GM19438 (cell line): ENCODE results near the gene SEC24C.
A peak's percentile ranks its signal among the peaks of the same experiment; 100 is the strongest.
"Not testable (repeated sequence)": the region's sequence is repeated elsewhere in the genome, so short reads cannot be mapped to it uniquely, and the experiment has no call there.

Experiments used
- ATAC-seq: cut with Tn5 transposase; IDR thresholded peaks from one replicate; pipeline ENCODE4 v1.9.1; 2021; ENCODE audit warnings: low read depth; ENCODE audit not compliant: unreplicated experiment

SEC24C gene

DNA sequence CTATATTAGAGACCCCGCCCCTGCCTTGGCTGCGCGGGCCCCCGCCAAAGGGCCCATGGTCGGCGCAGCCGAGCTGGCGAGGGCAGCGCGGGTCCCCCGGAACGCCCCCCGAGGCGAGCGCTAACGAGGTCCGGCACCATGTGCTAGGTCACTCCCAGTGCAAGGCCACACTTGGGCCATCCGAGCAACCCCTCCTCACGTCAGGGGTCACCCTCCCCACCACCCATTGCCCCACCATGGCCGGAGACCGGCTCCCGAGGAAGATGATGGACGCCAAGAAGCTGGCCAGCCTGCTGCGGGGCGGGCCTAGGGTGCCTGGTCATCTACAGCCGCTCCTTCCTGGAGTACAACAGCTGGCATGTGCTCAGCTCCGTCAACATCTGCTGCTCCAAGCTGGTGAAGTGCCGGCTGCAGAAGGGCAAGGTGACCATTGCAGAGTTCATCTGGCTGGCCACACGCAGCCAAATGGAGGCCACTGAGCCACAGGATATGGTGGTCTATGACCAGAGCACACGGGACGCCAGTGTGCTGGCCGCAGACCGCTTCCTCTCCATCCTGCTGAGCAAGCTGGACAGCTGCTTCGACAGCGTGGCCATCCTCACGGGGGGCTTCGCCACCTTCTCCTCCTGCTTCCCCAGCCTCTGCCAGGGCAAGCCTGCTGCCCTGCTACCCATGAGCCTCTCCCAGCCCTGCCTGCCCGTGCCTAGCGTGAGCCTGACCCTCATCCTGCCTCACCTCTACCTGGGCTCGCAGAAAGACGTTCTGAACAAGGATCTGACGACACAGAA is 12.4 kb upstream of the SEC24C start:
- no peak for ATAC-seq

DNA sequence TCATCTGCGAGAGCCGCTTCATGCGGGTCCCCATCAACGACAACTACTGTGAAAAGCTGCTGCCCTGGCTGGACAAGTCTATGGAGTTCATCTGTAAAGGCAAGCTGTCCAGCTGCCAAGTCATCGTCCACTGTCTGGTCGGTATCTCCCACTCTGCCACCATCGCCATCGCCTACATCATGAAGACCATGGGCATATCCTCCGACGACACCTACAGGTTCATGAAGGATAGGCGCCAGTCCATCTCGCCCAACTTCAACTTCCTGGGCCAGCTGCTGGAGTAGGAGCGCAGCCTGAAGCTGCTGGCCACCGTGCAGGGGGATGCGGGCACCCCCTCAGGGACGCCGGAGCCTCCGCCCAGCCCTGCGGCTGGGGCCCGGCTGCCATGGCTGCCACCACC is 11.7 kb upstream of the SEC24C start:
- ATAC-seq, result no peak

DNA sequence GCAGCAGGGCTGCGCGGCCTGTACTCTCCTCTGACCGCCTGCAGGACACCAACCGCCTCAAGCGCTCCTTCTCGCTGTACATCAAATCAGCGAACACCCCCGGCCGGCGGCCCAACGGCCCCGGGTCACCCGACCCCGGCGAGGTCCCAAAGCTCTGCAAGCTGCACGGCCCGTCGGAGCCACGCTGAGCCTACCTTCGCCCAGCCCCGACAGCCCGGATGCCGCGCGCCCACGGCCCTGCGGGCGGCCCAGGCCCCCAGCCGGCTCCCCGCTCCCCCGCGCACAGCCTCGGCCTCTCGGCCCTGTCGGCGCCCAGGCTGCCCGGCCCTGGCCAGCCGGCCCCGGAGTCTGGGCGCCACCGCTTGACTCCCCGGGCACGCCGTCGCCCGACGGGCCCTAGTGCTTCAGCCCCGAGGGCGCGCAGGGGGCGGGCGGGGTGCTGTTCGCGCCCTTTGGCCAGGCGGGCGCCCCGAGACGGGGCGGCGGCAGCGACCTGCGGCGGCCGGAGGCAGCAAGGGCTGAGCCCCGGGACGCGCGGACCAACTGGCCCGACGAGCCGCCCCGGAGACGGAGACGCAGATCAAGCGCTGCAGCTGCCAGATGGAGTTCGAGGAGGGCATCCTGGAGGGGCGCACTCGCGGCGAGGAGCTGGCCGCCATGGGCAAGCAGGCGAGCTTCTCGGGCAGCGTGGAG is 11.1 kb upstream of the SEC24C start:
- no peak for ATAC-seq

GRCh38 chr10:73734028-73734720 is 10.0 kb upstream of the SEC24C start:
- no peak for ATAC-seq

GRCh38 chr10:73734796-73735305 is 9.3 kb upstream of the SEC24C start:
- no peak for ATAC-seq

DNA sequence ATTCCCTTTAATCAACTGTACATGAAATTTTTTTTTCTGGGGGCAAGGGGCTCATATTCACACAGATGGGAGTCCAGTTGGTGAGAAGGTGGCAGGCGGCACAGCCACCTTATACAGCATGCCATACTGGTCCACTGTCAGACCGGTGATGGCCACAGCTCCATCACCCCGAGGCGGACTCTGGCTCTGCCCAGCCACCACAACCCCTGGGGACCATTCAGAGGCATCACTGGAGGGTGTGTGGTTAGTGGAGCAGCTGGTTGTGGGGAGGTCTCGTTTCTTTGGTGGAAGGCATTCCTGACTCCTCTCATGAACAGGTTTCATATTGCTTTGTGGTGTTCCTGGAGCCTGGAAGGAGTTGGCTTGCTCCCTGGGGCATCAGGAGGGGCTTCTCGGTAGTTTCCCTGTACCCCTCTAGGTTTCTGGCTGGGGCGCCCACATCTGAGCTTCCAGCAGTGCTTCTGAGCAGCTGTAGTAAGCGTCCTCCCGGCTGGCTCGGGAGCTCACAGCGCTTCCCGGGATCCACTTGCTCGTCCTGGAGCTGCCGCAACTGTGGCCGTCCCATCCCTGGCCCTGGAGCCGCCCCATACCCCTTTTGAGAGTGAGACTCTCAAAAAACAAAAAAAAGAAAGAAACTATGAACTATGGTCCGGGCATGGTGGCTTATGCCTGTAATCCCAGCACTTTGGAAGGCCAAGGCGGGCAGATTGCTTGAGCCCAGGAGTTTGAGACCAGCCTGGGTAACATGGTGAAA is 3.5 kb upstream of the SEC24C start:
- ATAC-seq, result not testable (repeated sequence)

GRCh38 chr10:73742454-73742734 is 1.8 kb upstream of the SEC24C start:
- ATAC-seq, result no peak

- ATAC-seq, result no peak
Observed at GRCh38 chr10:73743327-73743904, 756 bp upstream of the SEC24C start.

- ATAC-seq, result peak; percentile 27
Observed at GRCh38 chr10:73744664-73744975, 448 bp downstream of the SEC24C start.

GRCh38 chr10:73746721-73747120 is 2.5 kb downstream of the SEC24C start:
- ATAC-seq, result no peak

DNA sequence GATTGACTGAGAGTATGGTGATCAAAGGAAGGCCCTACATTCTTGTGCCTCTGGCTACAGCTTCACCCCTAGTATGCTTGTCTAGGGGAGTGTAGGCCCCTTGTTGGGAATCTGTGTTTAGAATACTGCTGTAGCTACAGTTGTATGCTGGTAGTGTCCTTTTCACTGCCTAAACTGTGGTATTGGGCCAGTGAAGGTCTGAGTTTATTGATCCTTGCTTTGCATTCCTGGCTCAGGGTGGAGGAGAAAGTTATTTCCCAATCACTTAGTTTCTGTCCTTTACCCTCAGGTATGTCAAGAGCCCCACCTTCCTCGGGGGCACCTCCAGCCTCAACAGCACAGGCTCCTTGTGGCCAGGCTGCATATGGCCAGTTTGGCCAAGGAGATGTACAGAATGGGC is 6.6 kb downstream of the SEC24C start:
- ATAC-seq, result no peak

GRCh38 chr10:73756183-73756582 is 12.0 kb downstream of the SEC24C start:
- no peak for ATAC-seq

DNA sequence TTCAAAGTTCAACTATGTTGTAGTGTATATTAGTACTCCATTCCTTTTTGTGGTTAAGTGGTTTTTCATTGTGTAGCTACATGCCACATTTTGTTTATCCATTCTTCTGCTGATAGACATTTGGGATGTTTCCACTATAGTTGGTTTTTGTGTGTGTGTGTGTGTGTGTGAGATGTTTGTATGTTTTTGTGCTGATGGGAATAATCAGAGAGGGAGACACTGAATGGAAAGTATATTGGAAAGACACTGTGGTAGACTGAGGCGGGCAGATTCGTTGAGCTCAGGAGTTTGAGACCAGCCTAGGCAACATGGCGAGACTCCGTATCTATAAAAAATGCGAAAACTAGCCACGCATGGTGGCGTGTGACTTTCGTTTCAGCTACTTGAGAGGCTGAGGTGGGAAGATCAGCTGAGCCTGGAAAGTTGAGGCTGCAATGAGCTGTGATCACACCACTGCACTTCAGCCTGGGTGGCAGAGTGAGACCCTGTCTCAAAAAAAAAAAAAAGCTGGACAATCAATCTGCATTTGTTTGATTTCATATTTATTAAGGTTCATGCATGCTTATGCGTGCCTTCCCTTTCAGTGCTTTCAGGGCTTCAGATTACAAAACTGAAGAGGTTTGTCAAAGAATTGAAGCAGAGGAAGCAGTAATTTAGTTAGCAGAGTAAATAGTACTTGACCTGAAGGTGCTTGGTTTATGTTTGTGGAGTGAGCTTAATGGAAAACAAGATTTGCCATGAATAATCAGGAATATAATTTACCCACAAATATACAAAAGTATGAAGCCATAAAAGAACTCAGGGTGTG is 14.7 kb downstream of the SEC24C start:
- no peak for ATAC-seq

- no peak for ATAC-seq
Observed at GRCh38 chr10:73759512-73760115, 15.4 kb downstream of the SEC24C start.

DNA sequence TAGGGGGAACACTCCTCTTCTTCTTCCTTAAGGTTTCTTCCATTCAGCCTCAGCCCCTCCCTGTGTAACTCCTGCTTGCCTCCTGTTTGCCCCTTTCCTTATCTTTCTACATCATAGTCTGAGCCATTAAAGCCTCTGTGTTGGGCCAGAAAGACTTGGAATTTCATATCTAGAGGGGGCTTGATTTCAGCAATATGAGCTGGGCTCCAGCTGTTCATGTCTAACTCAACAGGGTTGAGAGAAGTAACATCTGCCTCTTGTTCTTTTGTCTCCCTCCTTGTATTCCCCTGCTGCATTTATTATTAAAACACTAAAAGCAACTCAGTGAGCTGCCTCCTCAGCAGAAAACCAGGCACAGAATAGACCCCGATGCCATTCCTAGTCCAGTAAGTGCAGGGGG is 17.6 kb downstream of the SEC24C start:
- no peak for ATAC-seq

DNA sequence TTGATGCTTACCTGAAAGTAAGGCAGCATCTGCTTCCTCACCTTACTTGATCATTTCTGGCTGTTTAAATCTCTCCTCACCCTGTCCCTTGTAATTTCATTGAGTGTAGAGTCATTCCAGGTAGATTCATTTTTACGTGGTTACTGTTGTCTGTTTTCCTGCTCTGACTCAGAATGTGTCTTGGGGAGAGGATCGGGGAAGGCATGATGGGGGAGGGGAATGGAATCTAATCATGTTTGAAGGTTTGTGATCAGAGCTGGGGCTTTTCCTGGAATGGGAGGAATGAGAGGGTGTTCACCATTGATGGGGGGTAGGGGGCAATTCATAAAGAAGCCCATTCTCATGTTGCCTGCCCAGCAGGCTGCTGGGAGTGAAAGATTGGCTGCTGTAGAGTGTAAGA is 18.7 kb downstream of the SEC24C start:
- no peak for ATAC-seq

- ATAC-seq, result no peak
Observed at GRCh38 chr10:73763343-73763742, 19.2 kb downstream of the SEC24C start.

DNA sequence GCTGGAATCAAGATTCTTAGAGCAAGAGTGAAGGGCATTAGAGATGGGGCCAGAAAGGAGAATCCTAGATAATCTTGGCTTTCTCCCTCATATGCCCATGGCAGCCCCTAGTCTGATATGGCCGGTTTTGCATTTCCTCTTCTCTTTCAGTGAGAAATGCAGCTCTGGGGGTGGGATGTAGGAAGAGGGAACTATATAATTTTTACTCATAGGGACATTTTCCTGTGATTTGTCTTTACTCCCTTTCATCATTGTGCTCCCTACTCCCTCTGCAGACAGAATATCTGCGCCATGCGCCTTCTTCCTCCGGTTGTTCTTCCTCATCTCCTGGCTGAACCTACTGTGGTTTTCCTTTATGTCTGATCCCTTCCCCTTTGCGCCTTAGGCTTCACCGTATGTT is 20.9 kb downstream of the SEC24C start:
- no peak for ATAC-seq

- no peak for ATAC-seq
Observed at GRCh38 chr10:73768881-73769280, 24.7 kb downstream of the SEC24C start.

GRCh38 chr10:73769396-73769795 is 25.2 kb downstream of the SEC24C start:
- ATAC-seq, result no peak
